HL-60 (cell line): Measurements from ENCODE around the gene CLDN15.

Source experiments
- CTCF ChIP-seq: IDR thresholded peaks from one replicate; pipeline ENCODE4 v1.5.1; 2011; ENCODE audit warnings: low read length, control low read depth, inconsistent platforms; ENCODE audit not compliant: insufficient read depth
- POLR2AphosphoS5 ChIP-seq: IDR thresholded peaks from 2 replicates; pipeline ENCODE4 v1.6.1; 2012; ENCODE audit warnings: low read depth
- SPI1 ChIP-seq: IDR thresholded peaks from 2 replicates; pipeline ENCODE4 v1.6.1; 2012; ENCODE audit warnings: low read depth, mild to moderate bottlenecking, borderline replicate concordance

GRCh38 chr7:101216001-101216859 lies 21.4 kb downstream of the CLDN15 start:
- no peak for TF ChIP-seq POLR2AphosphoS5
- no peak for TF ChIP-seq CTCF
- no peak; the same call in 1 of the 2 replicates for TF ChIP-seq SPI1
